Osteocyte (in vitro differentiated cells): ENCODE measurements around the gene SLC39A11. TPM values are rescaled to one million over a fixed set of nuclear protein-coding genes. Genes with fewer than 3 reads are reported as not detected.
"Not testable (repeated sequence)": the region's sequence is repeated elsewhere in the genome, so short reads cannot be mapped to it uniquely, and the experiment has no call there.

Experiments used
- DNase-seq: peaks from one replicate; pipeline ENCODE4 v3.0.0; 2021; ENCODE audit warnings: mixed read lengths; ENCODE audit not compliant: unreplicated experiment; ENCODE audit errors: extremely low spot score
- H3K27ac Mint-ChIP-seq: one replicate; pipeline ENCODE4 v1.8.0; 2021; ENCODE audit warnings: mild to moderate bottlenecking, mixed read lengths; ENCODE audit not compliant: unreplicated experiment
- H3K27me3 Mint-ChIP-seq: one replicate; pipeline ENCODE4 v1.8.0; 2021; ENCODE audit warnings: mixed read lengths; ENCODE audit not compliant: unreplicated experiment
- H3K36me3 Mint-ChIP-seq: one replicate; pipeline ENCODE4 v1.8.0; 2021; ENCODE audit warnings: mixed read lengths; ENCODE audit not compliant: unreplicated experiment
- H3K4me1 Mint-ChIP-seq: one replicate; pipeline ENCODE4 v1.8.0; 2021; ENCODE audit warnings: mixed read lengths; ENCODE audit not compliant: unreplicated experiment
- H3K4me3 Mint-ChIP-seq: one replicate; pipeline ENCODE4 v1.8.0; 2021; ENCODE audit warnings: mild to moderate bottlenecking, moderate library complexity, mixed read lengths; ENCODE audit not compliant: unreplicated experiment
- H3K9me3 Mint-ChIP-seq: one replicate; pipeline ENCODE4 v1.8.0; 2021; ENCODE audit warnings: mixed read lengths; ENCODE audit not compliant: unreplicated experiment
- CTCF ChIP-seq: fragments of 200-600 bp; sonication (generic); IDR thresholded peaks from 2 replicates; pipeline ENCODE4 v1.5.0; 2021; ENCODE audit warnings: antibody characterized with exemption, mild to moderate bottlenecking, moderate library complexity
- total RNA-seq: library from RNA; stranded (reverse); gene quantifications from 2 replicates; pipeline ENCODE4 v1.2.1, GENCODE V29; 2021

SLC39A11 gene
- total RNA-seq, 1 donor from 2014 or later, result 50.2 TPM

DNA sequence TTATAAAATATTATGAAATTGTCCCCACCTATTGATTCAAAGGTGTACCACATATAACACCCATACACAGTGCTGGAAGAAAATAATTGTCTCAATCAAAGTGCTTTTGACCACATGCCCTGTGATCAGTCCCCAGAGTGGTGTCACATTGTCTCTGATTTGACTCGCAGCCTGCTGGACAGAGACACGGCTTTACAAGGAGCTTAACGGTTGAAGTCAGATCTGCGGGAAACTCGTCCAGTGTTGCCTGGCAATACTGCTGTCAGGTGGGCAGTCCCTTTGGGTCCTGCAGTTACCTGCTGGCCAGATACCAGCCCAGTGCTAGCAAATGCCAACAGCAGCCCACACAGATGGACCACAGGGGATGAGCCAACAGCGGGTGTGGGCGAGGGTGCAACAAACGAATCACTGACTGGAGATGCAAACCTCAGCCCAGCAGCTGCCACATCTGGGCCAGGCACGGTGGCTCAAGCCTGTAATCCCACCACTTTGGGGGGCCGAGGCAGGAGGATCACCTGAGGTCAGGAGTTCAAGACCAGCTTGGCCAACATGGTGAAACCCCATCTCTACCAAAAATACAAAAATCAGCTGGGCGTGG lies 46.2 kb upstream of the SLC39A11 start:
- Mint-ChIP-seq H3K9me3 (no peaks in the 10 kb centered on the region), H3K27me3 (peaks cover 9% of the 10 kb centered on the region)
- TF ChIP-seq CTCF, result no peak

GRCh38 chr17:73137376-73137775 lies 44.9 kb upstream of the SLC39A11 start:
- Mint-ChIP-seq H3K27ac (no peak overlapping the region), H3K9me3 (no peaks in the 10 kb centered on the region), H3K27me3 (peaks cover 9% of the 10 kb centered on the region), H3K4me1 (no peaks in the 10 kb centered on the region), H3K36me3 (no peaks in the 10 kb centered on the region), H3K4me3 (no peak overlapping the region)
- DNase-seq, result no peak
- no peak for TF ChIP-seq CTCF

More for the DNA sequence above, 46.2 kb upstream of the SLC39A11 start:
- no peak for DNase-seq
- Mint-ChIP-seq H3K36me3 (no peaks in the 10 kb centered on the region), H3K4me1 (peaks cover 6% of the 10 kb centered on the region), H3K27ac (no peak overlapping the region), H3K4me3 (no peak overlapping the region)

GRCh38 chr17:73135766-73136165 lies 43.3 kb upstream of the SLC39A11 start:
- DNase-seq, result no peak
- Mint-ChIP-seq H3K4me3 (no peak overlapping the region), H3K36me3 (no peaks in the 10 kb centered on the region), H3K4me1 (peaks cover 4% of the 10 kb centered on the region), H3K27ac (no peak overlapping the region), H3K9me3 (no peaks in the 10 kb centered on the region), H3K27me3 (peaks cover 9% of the 10 kb centered on the region)
- TF ChIP-seq CTCF, result no peak

DNA sequence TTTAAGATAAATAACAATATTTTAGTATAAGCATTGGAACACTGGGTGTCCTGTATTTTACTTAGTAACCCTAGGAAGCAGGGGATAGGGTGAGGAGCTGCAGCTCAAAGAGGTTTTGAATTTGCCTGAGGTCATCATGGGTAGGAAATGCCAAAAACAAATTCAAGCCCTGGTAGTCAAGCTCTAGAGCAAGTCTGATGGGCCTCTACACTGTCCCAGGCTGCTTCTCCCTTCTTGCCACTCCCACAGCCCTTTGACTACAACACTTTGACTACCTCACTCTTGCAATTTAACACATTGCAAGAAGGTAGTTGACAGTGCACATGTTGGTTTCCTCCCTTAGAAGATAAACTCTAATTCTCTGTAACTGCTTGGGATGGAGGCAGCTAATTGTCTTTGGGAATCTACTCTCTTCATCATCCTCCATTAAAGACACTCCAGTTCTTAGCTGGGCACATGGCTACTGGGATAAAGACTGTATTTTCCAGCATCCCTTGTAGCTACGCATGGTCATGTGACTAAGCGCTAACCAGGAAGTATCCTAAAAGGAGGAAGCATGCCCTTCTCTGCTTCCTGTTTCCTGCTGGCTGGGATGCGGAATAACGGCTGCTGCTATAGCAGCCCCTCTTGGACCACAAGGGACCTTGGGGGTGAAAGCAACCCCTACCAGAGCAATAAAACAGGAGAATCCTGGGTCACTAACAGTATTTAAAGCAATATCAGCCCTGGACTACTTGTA lies 41.6 kb upstream of the SLC39A11 start:
- Mint-ChIP-seq H3K27me3 (peaks cover 3% of the 10 kb centered on the region), H3K4me3 (no peak overlapping the region), H3K9me3 (no peaks in the 10 kb centered on the region), H3K4me1 (peaks cover 4% of the 10 kb centered on the region), H3K27ac (no peak overlapping the region), H3K36me3 (no peaks in the 10 kb centered on the region)
- TF ChIP-seq CTCF, result no peak
- DNase-seq, result no peak

DNA sequence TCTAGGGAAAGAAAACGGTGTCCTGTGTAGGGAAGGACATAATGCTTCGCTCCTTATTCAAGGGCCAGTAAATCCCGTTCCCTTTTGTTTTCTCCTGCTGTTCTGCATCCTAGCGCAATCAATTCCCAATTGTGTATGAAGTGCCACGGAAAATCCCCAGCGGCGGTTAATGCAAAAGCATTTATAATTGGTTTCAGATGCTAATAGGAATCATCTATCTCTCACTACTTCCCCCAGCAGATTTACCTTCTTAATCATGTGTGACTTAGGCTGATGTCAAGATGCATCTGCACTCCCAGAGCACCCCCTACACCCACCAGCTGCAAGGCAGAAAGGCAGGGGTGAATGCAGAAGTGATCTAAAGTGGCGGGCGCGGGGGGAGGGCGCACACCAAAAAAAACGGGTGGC lies 39.6 kb upstream of the SLC39A11 start:
- H3K27ac Mint-ChIP-seq, result no peak overlapping the region
- no peaks in the 10 kb centered on the region for H3K36me3 Mint-ChIP-seq
- DNase-seq, result no peak
- no peaks in the 10 kb centered on the region for H3K9me3 Mint-ChIP-seq
- H3K4me3 Mint-ChIP-seq, result no peak overlapping the region
- TF ChIP-seq CTCF, result no peak
- peaks cover 4% of the 10 kb centered on the region for H3K4me1 Mint-ChIP-seq
- no peaks in the 10 kb centered on the region for H3K27me3 Mint-ChIP-seq

DNA sequence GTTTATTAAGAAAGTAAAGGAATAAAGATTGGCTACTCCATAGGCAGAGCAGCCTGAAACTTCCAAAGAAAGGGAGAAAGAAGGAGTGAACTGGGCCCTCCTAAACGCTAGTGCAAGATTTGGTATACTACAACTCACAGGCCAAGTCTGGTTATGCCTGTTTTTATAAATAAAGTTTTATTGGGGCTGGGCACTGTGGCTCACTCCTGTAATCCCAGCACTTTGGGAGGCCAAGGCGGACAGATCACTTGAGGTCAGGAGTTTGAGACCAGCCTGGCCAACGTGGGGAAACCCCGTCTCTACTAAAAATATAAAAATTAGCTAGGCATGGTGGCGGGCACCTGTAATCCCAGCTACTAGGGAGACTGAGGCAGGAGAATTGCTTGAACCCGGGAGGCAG lies 39.0 kb upstream of the SLC39A11 start:
- H3K4me1 Mint-ChIP-seq, H3K4me3 Mint-ChIP-seq, H3K27ac Mint-ChIP-seq, H3K27me3 Mint-ChIP-seq, H3K9me3 Mint-ChIP-seq, H3K36me3 Mint-ChIP-seq, DNase-seq: not testable (repeated sequence)
